ENCODE results near the gene SPATA13. TPM values are rescaled to one million over a fixed set of nuclear protein-coding genes. Genes with fewer than 3 reads are reported as not detected.

Gene SPATA13
- total RNA-seq, 1 experiment from 2014 or later: 14.1 TPM

GRCh38 chr13:24123761-24124160, 36.8 kb upstream of the SPATA13 start:
- no peak overlapping the region for H3K4me2 ChIP-seq (ENCODE audit: insufficient read depth, insufficient read length, low read length)
- no peak for DNase-seq
- H4K91ac ChIP-seq (ENCODE audit: insufficient read length, low read depth, low read length): no peak overlapping the region
- no peak overlapping the region for H2BK20ac ChIP-seq (ENCODE audit: low read depth, low read length, poor library complexity, severe bottlenecking)
- no peak overlapping the region for H3K4ac ChIP-seq (ENCODE audit: low read depth, low read length)
- no peaks in the 10 kb centered on the region for H4K20me1 ChIP-seq (ENCODE audit: control insufficient read depth, insufficient read depth, insufficient read length)
- no peak overlapping the region for H3T11ph ChIP-seq (ENCODE audit: low read length)
- no peak overlapping the region for H4K5ac ChIP-seq (ENCODE audit: insufficient read length, low read depth, low read length)
- no peak overlapping the region for H3K23ac ChIP-seq (ENCODE audit: insufficient read length, low read depth, low read length)
- no peak overlapping the region for H3K4me3 Mint-ChIP-seq
- H3K79me2 ChIP-seq (ENCODE audit: insufficient read depth, low read length): no peaks in the 10 kb centered on the region
- no peaks in the 10 kb centered on the region for H3K79me1 ChIP-seq (ENCODE audit: insufficient read depth, low read depth, low read length, poor library complexity, severe bottlenecking)
- no peak overlapping the region for H2BK15ac ChIP-seq (ENCODE audit: low read depth, low read length)
- WGBS (ENCODE audit: extremely low coverage, insufficient read length, low lambda C conversion rate): no CpG with 5 or more reads among the region's 2 CpGs
- H3K27me3 Mint-ChIP-seq (ENCODE audit: low read depth): peaks cover 4% of the 10 kb centered on the region; the same call in 1 of the 2 replicates
- H3K9me3 ChIP-seq (ENCODE audit: control insufficient read depth, low read depth, low read length): no peaks in the 10 kb centered on the region
- no peaks in the 10 kb centered on the region for H3K27me3 ChIP-seq (ENCODE audit: insufficient read depth, low read length)
- H2BK120ac ChIP-seq (ENCODE audit: low read depth, low read length, poor library complexity, severe bottlenecking): no peak overlapping the region
- H3K9ac ChIP-seq (ENCODE audit: extremely low read depth, insufficient read length, low read length): no peak overlapping the region
- no peak overlapping the region for H3K27ac Mint-ChIP-seq
- H2BK5ac ChIP-seq (ENCODE audit: insufficient read length, low read length): no peak overlapping the region
- H2AFZ ChIP-seq (ENCODE audit: low read length): no peak overlapping the region
- H3K56ac ChIP-seq (ENCODE audit: insufficient read length, low read depth, low read length): no peak overlapping the region
- H4K8ac ChIP-seq (replicated peaks; ENCODE audit: insufficient read length, low read depth, low read length): no peak overlapping the region
- H3K4me1 Mint-ChIP-seq: peaks cover 35 to 36% of the 10 kb centered on the region in 2 experiments
- H3K9me3 Mint-ChIP-seq: no peaks in the 10 kb centered on the region
- no peaks in the 10 kb centered on the region for H3K36me3 Mint-ChIP-seq (ENCODE audit: insufficient read depth in 1 of 3, low read depth in 3 of 3)
- H2AK5ac ChIP-seq (ENCODE audit: insufficient read length, low read length): no peak overlapping the region
- no peak overlapping the region for H3K14ac ChIP-seq (ENCODE audit: insufficient read depth, low read length)
- no peak overlapping the region for H3K27ac ChIP-seq (ENCODE audit: insufficient read length, low read depth, low read length)
- H2BK12ac ChIP-seq (ENCODE audit: insufficient read length, low read depth, low read length): no peak overlapping the region
- peaks cover 8% of the 10 kb centered on the region for H3K4me1 ChIP-seq (ENCODE audit: insufficient read depth, low read length)
- H3K23me2 ChIP-seq (ENCODE audit: insufficient read length, low read depth, low read length, poor library complexity, severe bottlenecking): no peaks in the 10 kb centered on the region
- no peak for TF ChIP-seq CTCF (conservative IDR thresholded peaks at IDR 0.05)
- no peak overlapping the region for H3K18ac ChIP-seq (ENCODE audit: insufficient read length, low read depth, low read length)

Measured in H9 (cell line).